HFFc6 (cell line): Measurements from ENCODE around the gene CCDC50. TPM values are rescaled to one million over a fixed set of nuclear protein-coding genes. Genes with fewer than 3 reads are reported as not detected.

Experiments
- DNase-seq: peaks from one replicate; pipeline ENCODE4 v3.0.0-alpha.2; 2018
- H3K27ac Mint-ChIP-seq: 2 replicates; pipeline ENCODE4 v1.8.0; 2020; ENCODE audit warnings: mild to moderate bottlenecking, mixed read lengths
- H3K27me3 Mint-ChIP-seq: 2 replicates; pipeline ENCODE4 v1.8.0; 2021; ENCODE audit warnings: mild to moderate bottlenecking, moderate library complexity, mixed read lengths; ENCODE audit not compliant: insufficient read depth
- H3K36me3 Mint-ChIP-seq: 2 replicates; pipeline ENCODE4 v1.8.0; 2021; ENCODE audit warnings: low read depth, mixed read lengths
- H3K4me1 Mint-ChIP-seq: 2 replicates; pipeline ENCODE4 v1.8.0; 2020; ENCODE audit warnings: low read depth, mixed read lengths
- H3K4me3 Mint-ChIP-seq: 2 replicates; pipeline ENCODE4 v1.8.0; 2020; ENCODE audit warnings: mild to moderate bottlenecking, moderate library complexity, mixed read lengths
- H3K9me3 Mint-ChIP-seq: 2 replicates; pipeline ENCODE4 v1.8.0; 2020; ENCODE audit warnings: mild to moderate bottlenecking, mixed read lengths
- CTCF ChIP-seq: fragments of 200-600 bp; sonication (generic); IDR thresholded peaks from 2 replicates; pipeline ENCODE4 v1.5.0; 2021; ENCODE audit warnings: antibody characterized with exemption, mild to moderate bottlenecking
- total RNA-seq, 6 experiments: library from RNA; stranded (reverse); fragmentation: NEBNext Ultra II Directional; extraction: Animal tissue kit (Norgen Biotek cat#: 25700); gene quantifications; 2 replicates in 1 of 6; 3 replicates in 5 of 6; pipeline ENCODE4 v1.2.3, GENCODE V29; 2021

The CCDC50 gene
- total RNA-seq, 6 experiments from 2014 or later, result 94.1 to 129 (median 121) TPM

- Mint-ChIP-seq H3K27ac (no peak overlapping the region), H3K36me3 (no peaks in the 10 kb centered on the region), H3K4me1 (no peaks in the 10 kb centered on the region), H3K9me3 (no peaks in the 10 kb centered on the region), H3K4me3 (no peak overlapping the region), H3K27me3 (no peaks in the 10 kb centered on the region; the same call in 1 of the 2 replicates)
- TF ChIP-seq CTCF, result no peak
- no peak for DNase-seq
Measured at GRCh38 chr3:191431160-191431822, 102.1 kb downstream of the CCDC50 start.

- no peak overlapping the region for H3K27ac Mint-ChIP-seq
- no peaks in the 10 kb centered on the region; the same call in 1 of the 2 replicates for H3K27me3 Mint-ChIP-seq
- DNase-seq, result no peak
- H3K4me1 Mint-ChIP-seq, result no peaks in the 10 kb centered on the region
- H3K36me3 Mint-ChIP-seq, result no peaks in the 10 kb centered on the region
- H3K4me3 Mint-ChIP-seq, result no peak overlapping the region
- H3K9me3 Mint-ChIP-seq, result no peaks in the 10 kb centered on the region
- no peak for TF ChIP-seq CTCF
Measured at GRCh38 chr3:191432162-191432561, 103.0 kb downstream of the CCDC50 start.

GRCh38 chr3:191434024-191434423 lies 104.8 kb downstream of the CCDC50 start:
- Mint-ChIP-seq H3K9me3 (no peaks in the 10 kb centered on the region), H3K27ac (no peak overlapping the region), H3K4me3 (no peak overlapping the region), H3K36me3 (no peaks in the 10 kb centered on the region), H3K27me3 (no peaks in the 10 kb centered on the region; the same call in 1 of the 2 replicates), H3K4me1 (no peaks in the 10 kb centered on the region)
- no peak for DNase-seq
- no peak for TF ChIP-seq CTCF

- Mint-ChIP-seq H3K9me3 (no peaks in the 10 kb centered on the region), H3K4me3 (no peak overlapping the region), H3K27me3 (no peaks in the 10 kb centered on the region; the same call in 1 of the 2 replicates), H3K27ac (no peak overlapping the region), H3K36me3 (no peaks in the 10 kb centered on the region), H3K4me1 (no peaks in the 10 kb centered on the region)
- DNase-seq, result no peak
- TF ChIP-seq CTCF, result no peak
Measured at GRCh38 chr3:191435981-191436380, 106.8 kb downstream of the CCDC50 start.

GRCh38 chr3:191438150-191438814 lies 109.1 kb downstream of the CCDC50 start:
- H3K27ac Mint-ChIP-seq, result no peak overlapping the region

More at GRCh38 chr3:191438150-191438814, 109.1 kb downstream of the CCDC50 start:
- Mint-ChIP-seq H3K4me3 (no peak overlapping the region), H3K27me3 (no peaks in the 10 kb centered on the region; the same call in 1 of the 2 replicates), H3K4me1 (no peaks in the 10 kb centered on the region), H3K9me3 (no peaks in the 10 kb centered on the region), H3K36me3 (no peaks in the 10 kb centered on the region)
- no peak for DNase-seq
- TF ChIP-seq CTCF, result no peak
